GM06990 (cell line): ENCODE measurements around the gene BCAS3.

Source experiments
- DNase-seq: peaks from one replicate; pipeline ENCODE4 v3.0.0-alpha.2; 2011; ENCODE audit not compliant: insufficient read length; ENCODE audit errors: extremely low read depth
- H3K27me3 ChIP-seq: replicated peaks from 2 replicates; pipeline ENCODE4 v1.6.0; 2011; ENCODE audit warnings: low read length; ENCODE audit not compliant: control insufficient read depth, insufficient read depth
- H3K36me3 ChIP-seq: 2 replicates; pipeline ENCODE4 v1.5.1; 2011; ENCODE audit warnings: low read length; ENCODE audit not compliant: control insufficient read depth, insufficient read depth
- H3K4me3 ChIP-seq: replicated peaks from 2 replicates; pipeline ENCODE4 v1.5.1; 2011; ENCODE audit warnings: low read depth, mild to moderate bottlenecking, control low read depth, low read length
- CTCF ChIP-seq: IDR thresholded peaks from 2 replicates; pipeline ENCODE4 v1.5.1; 2011; ENCODE audit warnings: low read length, control low read depth, mild to moderate bottlenecking, inconsistent platforms; ENCODE audit not compliant: insufficient read depth, poor library complexity, severe bottlenecking

The BCAS3 gene

GRCh38 chr17:61267847-61268246 lies 590.2 kb downstream of the BCAS3 start:
- no peak for TF ChIP-seq CTCF
- DNase-seq = no peak
- Histone ChIP-seq H3K27me3 (no peaks in the 10 kb centered on the region), H3K4me3 (no peak overlapping the region), H3K36me3 (no peaks in the 10 kb centered on the region)

GRCh38 chr17:61275395-61275794 lies 597.7 kb downstream of the BCAS3 start:
- Histone ChIP-seq H3K4me3 (no peak overlapping the region), H3K27me3 (no peaks in the 10 kb centered on the region), H3K36me3 (no peaks in the 10 kb centered on the region)
- no peak for TF ChIP-seq CTCF
- DNase-seq = no peak

- Histone ChIP-seq H3K4me3 (no peak overlapping the region), H3K27me3 (no peaks in the 10 kb centered on the region), H3K36me3 (no peaks in the 10 kb centered on the region)
- no peak for TF ChIP-seq CTCF
- DNase-seq = no peak
Observed at GRCh38 chr17:61276806-61277205, 599.2 kb downstream of the BCAS3 start.

- no peaks in the 10 kb centered on the region for H3K36me3 ChIP-seq
- no peak overlapping the region for H3K4me3 ChIP-seq
- no peak for DNase-seq
- no peak for TF ChIP-seq CTCF
- no peaks in the 10 kb centered on the region for H3K27me3 ChIP-seq
Observed at GRCh38 chr17:61279476-61280145, 602.0 kb downstream of the BCAS3 start.

GRCh38 chr17:61280338-61280737 lies 602.7 kb downstream of the BCAS3 start:
- Histone ChIP-seq H3K4me3 (no peak overlapping the region), H3K36me3 (no peaks in the 10 kb centered on the region), H3K27me3 (no peaks in the 10 kb centered on the region)
- peak; percentile 26 for DNase-seq
- TF ChIP-seq CTCF = no peak

GRCh38 chr17:61280851-61281250 lies 603.2 kb downstream of the BCAS3 start:
- no peak for TF ChIP-seq CTCF
- H3K27me3 ChIP-seq = no peaks in the 10 kb centered on the region

More at GRCh38 chr17:61280851-61281250, 603.2 kb downstream of the BCAS3 start:
- Histone ChIP-seq H3K4me3 (no peak overlapping the region), H3K36me3 (no peaks in the 10 kb centered on the region)
- no peak for DNase-seq
